22Rv1 (cell line): ENCODE results near the gene GGT6.

Source experiments
- CTCF ChIP-seq: fragments of 450-650 bp; IDR thresholded peaks from 2 replicates; pipeline ENCODE4 v1.5.1; 2017; ENCODE audit warnings: mild to moderate bottlenecking
- ZFX ChIP-seq: fragments of 450-650 bp; IDR thresholded peaks from 2 replicates; pipeline ENCODE4 v1.6.1; 2017; ENCODE audit warnings: antibody characterized with exemption, borderline replicate concordance

DNA sequence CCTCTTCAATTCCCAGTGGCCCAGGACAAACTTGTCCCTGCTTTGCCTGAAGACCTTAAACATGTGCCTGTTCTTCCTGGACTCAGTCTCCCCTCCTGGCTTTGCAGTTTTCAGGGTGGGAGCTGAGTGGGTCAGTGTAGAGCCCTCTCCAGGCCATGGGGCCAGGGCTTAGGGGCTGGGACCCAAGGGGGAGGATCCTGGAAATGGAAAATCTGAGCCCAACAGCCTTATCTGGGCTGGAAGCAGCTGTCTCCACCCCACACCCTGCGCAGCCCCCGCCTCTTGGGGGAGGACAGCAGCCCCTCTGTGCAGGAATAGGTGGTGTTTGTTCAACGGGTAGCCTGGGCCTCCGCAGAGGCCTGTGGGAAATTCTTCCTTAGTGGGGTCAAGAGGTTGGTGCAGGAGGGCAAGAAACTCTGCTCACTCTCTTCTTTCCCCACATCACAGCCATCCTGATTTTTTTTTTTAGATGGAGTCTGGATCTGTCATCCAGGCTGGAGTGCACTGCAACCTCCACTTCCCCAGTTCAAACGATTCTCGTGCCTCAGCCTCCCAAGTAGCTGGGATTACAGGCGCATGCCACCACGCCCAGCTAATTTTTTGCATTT, 17.1 kb upstream of the GGT6 start:
- no peak for TF ChIP-seq CTCF
- TF ChIP-seq ZFX = no peak
